Loucy (cell line): ENCODE measurements around the gene UBE2D1.

Source experiments
- EZH2phosphoT487 ChIP-seq: fragments of 200-600 bp; IDR thresholded peaks from 2 replicates; pipeline ENCODE4 v1.6.1; 2018; ENCODE audit warnings: antibody characterized with exemption, mild to moderate bottlenecking, moderate library complexity, borderline replicate concordance
- TF ChIP-seq, protein P1 (sequence below): fragments of 200-600 bp; sonication (generic); conservative IDR thresholded peaks from 2 replicates; pipeline ENCODE4 v1.5.1; 2014; ENCODE audit warnings: mild to moderate bottlenecking, antibody characterized with exemption, low read length

GRCh38 chr10:58394471-58394870 is 59.7 kb downstream of the UBE2D1 start:
- TF ChIP-seq, protein P1, sequence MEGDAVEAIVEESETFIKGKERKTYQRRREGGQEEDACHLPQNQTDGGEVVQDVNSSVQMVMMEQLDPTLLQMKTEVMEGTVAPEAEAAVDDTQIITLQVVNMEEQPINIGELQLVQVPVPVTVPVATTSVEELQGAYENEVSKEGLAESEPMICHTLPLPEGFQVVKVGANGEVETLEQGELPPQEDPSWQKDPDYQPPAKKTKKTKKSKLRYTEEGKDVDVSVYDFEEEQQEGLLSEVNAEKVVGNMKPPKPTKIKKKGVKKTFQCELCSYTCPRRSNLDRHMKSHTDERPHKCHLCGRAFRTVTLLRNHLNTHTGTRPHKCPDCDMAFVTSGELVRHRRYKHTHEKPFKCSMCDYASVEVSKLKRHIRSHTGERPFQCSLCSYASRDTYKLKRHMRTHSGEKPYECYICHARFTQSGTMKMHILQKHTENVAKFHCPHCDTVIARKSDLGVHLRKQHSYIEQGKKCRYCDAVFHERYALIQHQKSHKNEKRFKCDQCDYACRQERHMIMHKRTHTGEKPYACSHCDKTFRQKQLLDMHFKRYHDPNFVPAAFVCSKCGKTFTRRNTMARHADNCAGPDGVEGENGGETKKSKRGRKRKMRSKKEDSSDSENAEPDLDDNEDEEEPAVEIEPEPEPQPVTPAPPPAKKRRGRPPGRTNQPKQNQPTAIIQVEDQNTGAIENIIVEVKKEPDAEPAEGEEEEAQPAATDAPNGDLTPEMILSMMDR, result no peak
- TF ChIP-seq EZH2phosphoT487, result no peak
